Measurements from ENCODE around the gene SMIM13. TPM values are rescaled to one million over a fixed set of nuclear protein-coding genes. Genes with fewer than 3 reads are reported as not detected.

The SMIM13 gene
- polyA plus RNA-seq, 1 experiment: 9.0 TPM

DNA sequence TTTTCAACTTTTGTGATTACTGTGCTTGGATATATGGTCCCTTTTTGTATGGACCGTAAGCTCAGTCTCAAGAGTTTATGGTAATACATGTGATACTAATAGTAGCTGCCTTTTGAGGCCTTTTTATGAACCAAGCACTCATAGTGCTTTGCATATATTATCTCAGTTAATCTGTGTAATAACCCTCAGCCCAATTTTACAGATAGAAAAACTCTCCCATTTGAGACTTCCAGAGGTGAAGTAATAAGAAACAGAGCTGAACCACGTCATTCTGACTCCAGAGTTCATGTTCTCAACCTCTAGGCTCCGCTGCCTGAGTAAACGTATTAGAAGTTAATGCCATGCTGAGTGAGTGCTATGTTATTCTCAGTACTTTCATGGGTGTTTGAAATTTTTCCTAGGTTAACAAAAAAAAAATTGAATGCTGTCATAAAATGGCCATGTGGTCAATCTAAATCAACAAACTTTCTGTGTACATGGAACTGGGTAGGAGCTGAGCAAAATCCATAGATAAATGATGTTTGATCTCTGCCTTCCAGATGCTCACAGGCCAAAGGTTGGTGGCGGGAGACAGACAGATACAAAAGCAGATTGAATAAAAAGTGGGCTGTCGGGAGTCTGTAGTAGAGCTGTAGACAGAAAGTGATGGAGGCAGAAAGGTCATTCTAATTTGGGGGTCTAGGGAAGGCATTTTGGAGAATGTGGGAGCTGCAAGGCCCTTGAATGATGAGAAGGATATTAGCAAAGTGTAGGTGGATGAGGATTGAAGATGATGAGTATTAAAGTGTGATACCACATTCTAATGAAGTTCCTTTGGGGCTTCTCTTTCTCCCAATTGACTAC is 26.9 kb upstream of the SMIM13 start:
- H3K27ac ChIP-seq (ENCODE audit: low read depth, low read length): no peak overlapping the region
- H3K27me3 ChIP-seq (ENCODE audit: control insufficient read depth, insufficient read depth, low read length): peaks cover 9% of the 10 kb centered on the region
- TF ChIP-seq, protein P1, sequence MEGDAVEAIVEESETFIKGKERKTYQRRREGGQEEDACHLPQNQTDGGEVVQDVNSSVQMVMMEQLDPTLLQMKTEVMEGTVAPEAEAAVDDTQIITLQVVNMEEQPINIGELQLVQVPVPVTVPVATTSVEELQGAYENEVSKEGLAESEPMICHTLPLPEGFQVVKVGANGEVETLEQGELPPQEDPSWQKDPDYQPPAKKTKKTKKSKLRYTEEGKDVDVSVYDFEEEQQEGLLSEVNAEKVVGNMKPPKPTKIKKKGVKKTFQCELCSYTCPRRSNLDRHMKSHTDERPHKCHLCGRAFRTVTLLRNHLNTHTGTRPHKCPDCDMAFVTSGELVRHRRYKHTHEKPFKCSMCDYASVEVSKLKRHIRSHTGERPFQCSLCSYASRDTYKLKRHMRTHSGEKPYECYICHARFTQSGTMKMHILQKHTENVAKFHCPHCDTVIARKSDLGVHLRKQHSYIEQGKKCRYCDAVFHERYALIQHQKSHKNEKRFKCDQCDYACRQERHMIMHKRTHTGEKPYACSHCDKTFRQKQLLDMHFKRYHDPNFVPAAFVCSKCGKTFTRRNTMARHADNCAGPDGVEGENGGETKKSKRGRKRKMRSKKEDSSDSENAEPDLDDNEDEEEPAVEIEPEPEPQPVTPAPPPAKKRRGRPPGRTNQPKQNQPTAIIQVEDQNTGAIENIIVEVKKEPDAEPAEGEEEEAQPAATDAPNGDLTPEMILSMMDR (IDR thresholded peaks at IDR 0.05; ENCODE audit: low read depth, low read length): no peak
- no peak overlapping the region for H3K4me3 ChIP-seq (ENCODE audit: low read depth, low read length)
- POLR2A ChIA-PET: no interaction called here
- DNase-seq (ENCODE audit: low read depth, low spot score): no peak
- H3K9me3 ChIP-seq (ENCODE audit: control insufficient read depth, insufficient read depth, low read length): no peaks in the 10 kb centered on the region
- CTCF ChIA-PET: interaction anchor here (0.8 to 7.3 kb wide), 9 partner anchors 11 to 588 kb away, joined by 3 to 67 read pairs (median 4); partner anchors contain the start of genes ELOVL2 and SYCP2L

DNA sequence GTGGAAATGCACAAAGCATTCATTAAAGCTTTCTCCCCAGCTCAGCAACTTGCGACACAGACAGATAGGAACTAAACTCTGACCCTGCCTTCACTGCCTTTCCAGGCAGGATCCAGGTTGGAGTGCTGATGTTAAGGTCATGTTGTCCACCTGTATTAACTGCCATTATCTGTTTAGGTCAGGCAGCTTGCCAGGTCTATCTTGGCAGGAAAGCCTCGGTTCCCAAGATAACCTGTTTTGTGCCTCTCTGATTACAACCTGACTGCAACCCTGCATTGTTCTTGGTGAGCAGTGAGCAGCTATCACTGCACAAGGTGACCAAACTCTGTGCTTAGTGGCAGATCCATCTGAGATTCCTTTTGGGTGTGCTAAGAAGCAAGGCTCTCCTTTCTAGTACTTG is 26.3 kb upstream of the SMIM13 start:
- POLR2A ChIA-PET: no interaction called here
- H3K27me3 ChIP-seq (ENCODE audit: control insufficient read depth, insufficient read depth, low read length): peaks cover 9% of the 10 kb centered on the region
- no peak for DNase-seq (ENCODE audit: low read depth, low spot score)
- CTCF ChIA-PET: interaction anchor here (1.1 to 7.3 kb wide), 7 partner anchors 11 to 589 kb away, joined by 3 to 67 read pairs (median 7); no protein-coding TSS in a partner anchor
- TF ChIP-seq, protein P1 (IDR thresholded peaks at IDR 0.05; ENCODE audit: low read depth, low read length): no peak
- no peak overlapping the region for H3K4me3 ChIP-seq (ENCODE audit: low read depth, low read length)
- no peaks in the 10 kb centered on the region for H3K9me3 ChIP-seq (ENCODE audit: control insufficient read depth, insufficient read depth, low read length)
- H3K27ac ChIP-seq (ENCODE audit: low read depth, low read length): no peak overlapping the region

DNA sequence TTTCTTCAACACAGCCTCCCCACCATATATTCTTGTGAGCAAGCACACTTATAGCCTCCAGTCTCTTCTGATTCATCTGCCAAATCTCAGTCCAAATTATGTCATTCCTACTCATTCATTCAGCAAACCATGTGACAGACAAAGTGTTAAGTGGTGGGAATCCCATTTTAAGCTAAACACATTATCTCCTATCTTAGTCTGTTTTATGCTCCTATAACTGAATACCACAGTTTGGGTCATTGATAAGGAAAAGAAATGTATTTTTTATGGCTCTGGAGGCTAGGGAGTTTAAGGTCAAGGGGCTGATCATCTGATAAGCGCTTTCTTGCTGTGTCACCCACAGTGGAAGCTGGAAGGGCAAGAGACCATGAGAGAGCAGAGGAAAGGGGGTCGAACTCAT is 23.9 kb upstream of the SMIM13 start:
- Histone ChIP-seq H3K27ac (ENCODE audit: low read depth, low read length) (no peak overlapping the region), H3K27me3 (ENCODE audit: control insufficient read depth, insufficient read depth, low read length) (peaks cover 9% of the 10 kb centered on the region), H3K4me3 (ENCODE audit: low read depth, low read length) (no peak overlapping the region), H3K9me3 (ENCODE audit: control insufficient read depth, insufficient read depth, low read length) (no peaks in the 10 kb centered on the region)
- DNase-seq (ENCODE audit: low read depth, low spot score): no peak
- POLR2A ChIA-PET: no interaction called here
- TF ChIP-seq, protein P1 (IDR thresholded peaks at IDR 0.05; ENCODE audit: low read depth, low read length): no peak
- CTCF ChIA-PET: interaction anchor here (0.6 to 4.8 kb wide), 19 partner anchors 11 to 591 kb away, joined by 3 to 92 read pairs (median 6); no protein-coding TSS in a partner anchor

DNA sequence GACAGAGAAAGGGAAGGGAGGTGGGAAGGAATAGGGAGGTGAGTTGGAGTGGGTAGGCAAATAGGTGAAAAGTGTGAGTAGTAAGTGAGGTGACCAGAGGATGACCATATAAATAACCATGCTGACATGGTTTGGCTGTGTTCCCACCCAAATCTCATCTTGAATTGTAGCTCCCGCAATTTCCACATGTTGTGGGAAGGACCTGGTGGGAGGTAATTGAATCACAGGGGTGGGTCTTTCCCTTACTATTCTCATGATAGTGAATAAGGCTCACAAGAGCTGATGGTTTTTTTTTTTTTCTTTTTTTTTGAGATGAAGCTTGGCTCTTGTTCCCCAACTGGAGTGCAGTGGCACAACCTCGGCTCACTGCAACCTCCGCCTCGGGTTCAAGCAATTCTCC is 21.5 kb upstream of the SMIM13 start:
- no peak for DNase-seq (ENCODE audit: low read depth, low spot score)
- TF ChIP-seq, protein P1 (IDR thresholded peaks at IDR 0.05; ENCODE audit: low read depth, low read length): no peak
- no peaks in the 10 kb centered on the region for H3K9me3 ChIP-seq (ENCODE audit: control insufficient read depth, insufficient read depth, low read length)
- H3K27me3 ChIP-seq (ENCODE audit: control insufficient read depth, insufficient read depth, low read length): peaks cover 7% of the 10 kb centered on the region
- CTCF ChIA-PET: interaction anchor here (2.2 to 4.8 kb wide), 2 partner anchors 118 to 424 kb away, joined by 9 to 92 read pairs; no protein-coding TSS in a partner anchor
- no peak overlapping the region for H3K4me3 ChIP-seq (ENCODE audit: low read depth, low read length)
- POLR2A ChIA-PET: no interaction called here
- no peak overlapping the region for H3K27ac ChIP-seq (ENCODE audit: low read depth, low read length)

DNA sequence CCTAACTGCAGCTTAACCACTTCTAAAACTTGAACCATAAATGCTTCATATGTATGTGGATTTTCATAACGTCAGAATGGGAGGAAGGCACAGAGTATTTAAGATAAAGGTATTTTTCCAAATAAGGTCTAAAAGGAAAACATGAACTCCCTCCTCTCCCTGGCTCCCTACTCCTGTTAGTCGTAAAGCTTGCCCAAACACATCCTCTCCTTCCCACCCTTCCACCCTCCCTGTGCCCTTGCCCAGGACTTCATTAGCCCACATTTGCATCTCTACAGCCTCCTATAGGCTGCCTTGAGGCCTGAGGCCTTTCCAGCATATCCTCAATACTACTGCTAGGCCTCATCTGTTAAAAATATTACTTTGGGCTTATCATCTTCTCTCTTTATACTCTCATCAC is 17.1 kb upstream of the SMIM13 start:
- Histone ChIP-seq H3K4me3 (ENCODE audit: low read depth, low read length) (no peak overlapping the region), H3K27me3 (ENCODE audit: control insufficient read depth, insufficient read depth, low read length) (no peaks in the 10 kb centered on the region), H3K27ac (ENCODE audit: low read depth, low read length) (no peak overlapping the region), H3K9me3 (ENCODE audit: control insufficient read depth, insufficient read depth, low read length) (no peaks in the 10 kb centered on the region)
- TF ChIP-seq, protein P1 (IDR thresholded peaks at IDR 0.05; ENCODE audit: low read depth, low read length): no peak
- ChIA-PET CTCF (interaction anchor here (0.8 to 4.9 kb wide), 4 partner anchors 122 to 499 kb away, joined by 3 to 24 read pairs (median 3); no protein-coding TSS in a partner anchor), POLR2A (no interaction called here)
- no peak for DNase-seq (ENCODE audit: low read depth, low spot score)
